GM18526 (cell line): ENCODE data around the gene ABHD17C.

ENCODE experiments used
- POLR2A ChIP-seq: IDR thresholded peaks from 3 replicates; pipeline ENCODE4 v1.6.1; 2011; ENCODE audit not compliant: insufficient read length; ENCODE audit errors: extremely low read depth

ABHD17C gene

GRCh38 chr15:80736560-80736959, 41.5 kb downstream of the ABHD17C start:
- no peak for TF ChIP-seq POLR2A

DNA sequence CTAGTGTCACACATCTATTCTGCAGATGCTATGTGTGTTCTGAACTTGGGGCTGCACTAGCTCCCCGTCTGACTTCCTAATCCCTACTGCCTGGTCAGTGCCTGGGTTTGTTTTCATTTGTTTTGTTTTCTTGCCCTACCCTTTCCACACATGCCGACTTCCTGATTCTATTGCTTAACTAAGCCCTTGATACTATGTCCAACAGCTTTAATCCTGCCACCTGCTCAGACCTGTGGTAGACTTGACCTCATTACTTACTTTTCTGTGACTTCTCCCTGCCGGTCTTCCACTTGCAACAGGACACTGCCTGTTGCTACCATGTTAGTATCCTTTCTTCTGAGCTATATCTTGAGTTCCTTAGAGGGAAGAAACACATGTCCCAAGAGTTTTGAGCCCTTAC, 44.8 kb downstream of the ABHD17C start:
- no peak for TF ChIP-seq POLR2A

- no peak for TF ChIP-seq POLR2A
Measured at GRCh38 chr15:80742081-80742480, 47.0 kb downstream of the ABHD17C start.

GRCh38 chr15:80743189-80743833, 48.2 kb downstream of the ABHD17C start:
- TF ChIP-seq POLR2A: no peak

DNA sequence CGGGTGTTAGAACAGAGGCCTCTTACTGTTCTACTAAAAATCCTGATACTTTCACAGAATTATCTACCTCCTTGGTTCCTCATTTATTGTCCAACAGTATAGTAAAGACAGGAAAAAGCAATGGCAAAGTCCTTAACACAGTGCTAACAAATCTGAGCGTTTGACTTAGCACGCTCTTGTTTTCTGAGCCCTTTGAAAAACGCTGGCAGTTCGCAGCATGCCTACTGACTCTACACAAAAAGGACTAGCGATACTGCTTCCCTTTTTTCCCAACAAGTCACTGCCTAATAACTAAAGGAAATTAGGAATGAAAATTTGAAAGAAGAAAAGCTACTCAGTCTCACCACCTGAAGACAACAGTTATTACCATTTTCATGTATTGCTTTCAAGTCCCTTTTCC, 49.3 kb downstream of the ABHD17C start:
- no peak for TF ChIP-seq POLR2A

- no peak for TF ChIP-seq POLR2A
Measured at GRCh38 chr15:80744826-80745225, 49.7 kb downstream of the ABHD17C start.

- TF ChIP-seq POLR2A: no peak
Measured at GRCh38 chr15:80745888-80746287, 50.8 kb downstream of the ABHD17C start.

GRCh38 chr15:80747317-80748053, 52.4 kb downstream of the ABHD17C start:
- TF ChIP-seq POLR2A: no peak

GRCh38 chr15:80749589-80749988, 54.5 kb downstream of the ABHD17C start:
- no peak for TF ChIP-seq POLR2A

- TF ChIP-seq POLR2A: no peak
Measured at GRCh38 chr15:80750575-80750974, 55.5 kb downstream of the ABHD17C start.

DNA sequence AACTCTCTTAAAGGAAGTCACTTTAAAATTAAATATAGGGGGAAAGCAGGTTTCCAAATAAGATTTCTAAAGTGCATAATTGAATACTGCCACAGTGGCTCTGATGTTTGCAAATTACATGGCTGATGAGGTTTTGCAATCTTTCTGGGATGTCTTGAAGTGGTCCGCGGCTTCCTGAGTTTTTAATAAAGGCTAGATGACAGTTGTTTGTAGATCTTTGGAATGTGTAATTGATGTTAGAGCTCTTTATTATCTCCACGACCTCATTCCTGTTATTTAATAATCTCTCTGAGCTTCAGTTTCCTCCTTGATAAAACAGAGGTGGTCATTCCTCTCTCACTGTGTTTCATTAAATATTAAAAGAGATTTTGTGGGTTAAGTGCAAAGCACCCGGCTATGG, 57.1 kb downstream of the ABHD17C start:
- no peak for TF ChIP-seq POLR2A

DNA sequence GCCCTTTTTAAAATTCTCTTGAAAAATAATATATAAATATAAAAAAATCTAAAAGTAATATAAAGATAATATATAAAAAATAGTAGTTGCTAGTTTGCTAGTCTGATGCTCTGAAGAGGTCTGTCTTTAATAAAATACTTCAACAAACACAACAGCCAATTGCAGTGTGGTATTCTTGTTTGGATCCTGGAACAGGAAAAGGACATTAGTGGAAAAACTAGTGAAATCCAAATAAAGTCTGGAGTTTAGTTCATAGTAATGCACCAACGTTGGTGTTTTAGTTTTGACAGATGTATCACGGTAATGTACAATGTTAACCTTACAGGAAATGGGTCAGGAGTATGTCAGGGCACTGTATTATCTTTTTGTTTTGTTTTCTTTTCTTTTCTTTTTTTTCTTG, 58.1 kb downstream of the ABHD17C start:
- TF ChIP-seq POLR2A: no peak

- no peak for TF ChIP-seq POLR2A
Measured at GRCh38 chr15:80754014-80754413, 58.9 kb downstream of the ABHD17C start.

DNA sequence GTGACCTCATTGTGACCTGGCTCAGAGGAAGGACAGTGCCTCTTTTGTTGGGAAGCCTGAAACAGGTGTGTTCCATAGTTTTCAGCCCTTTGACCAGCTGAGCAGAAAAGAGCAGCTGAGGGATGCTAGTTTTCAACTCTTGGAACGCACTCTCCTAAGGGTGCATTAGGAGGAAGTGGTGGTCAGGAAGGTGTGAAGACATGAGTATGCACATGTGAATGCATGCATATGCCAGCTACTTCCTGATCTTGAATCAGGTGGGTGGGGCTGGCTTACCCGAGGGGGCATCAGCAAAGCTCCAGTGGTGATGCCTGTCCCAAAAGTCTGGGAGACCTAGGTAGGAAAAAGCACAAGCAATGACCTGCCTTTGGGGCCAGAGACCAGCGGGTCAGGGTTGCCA, 60.8 kb downstream of the ABHD17C start:
- no peak for TF ChIP-seq POLR2A

DNA sequence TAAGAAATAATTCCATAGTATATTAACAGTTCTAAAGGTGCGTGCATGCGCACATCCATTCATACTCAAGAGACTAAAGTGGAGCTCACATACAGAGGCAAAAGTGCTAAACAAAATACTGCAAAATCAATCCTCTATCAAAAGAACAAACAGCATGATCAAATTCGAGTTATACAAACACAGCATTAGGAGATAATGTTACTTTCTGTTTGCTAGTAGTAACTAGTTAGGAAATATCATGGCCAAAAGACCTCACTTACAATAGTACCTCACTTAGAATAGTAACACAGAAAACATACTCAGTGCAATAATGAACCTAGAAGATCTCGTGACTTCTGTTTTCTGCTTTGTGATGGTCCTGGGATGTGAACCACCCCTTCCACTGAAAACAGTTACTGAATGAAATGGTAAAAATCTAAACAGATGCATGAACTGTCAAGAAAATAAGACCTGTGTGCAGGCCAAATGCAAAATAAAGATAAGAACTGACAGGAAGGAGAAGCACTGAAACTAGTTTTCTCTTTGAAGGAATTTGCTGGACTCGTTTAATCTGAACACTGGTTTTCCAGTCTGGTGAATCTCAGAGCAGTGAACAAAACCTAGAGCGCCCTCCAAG, 63.1 kb downstream of the ABHD17C start:
- no peak for TF ChIP-seq POLR2A

GRCh38 chr15:80760960-80761359, 65.8 kb downstream of the ABHD17C start:
- no peak for TF ChIP-seq POLR2A
